Endothelial cell of umbilical vein (primary cell): ENCODE results near the gene PHF23.

Source experiments
- EZH2 ChIP-seq: IDR thresholded peaks from 2 replicates; pipeline ENCODE4 v1.6.1; 2012; ENCODE audit warnings: borderline replicate concordance, low read depth, mild to moderate bottlenecking, moderate library complexity, low read length, inconsistent platforms; ENCODE audit not compliant: severe bottlenecking
- MYC ChIP-seq: IDR thresholded peaks from one replicate; pipeline ENCODE4 v1.6.1; 2011; ENCODE audit warnings: mild to moderate bottlenecking, low read depth, low read length
- POLR2A ChIP-seq: IDR thresholded peaks from 2 replicates; pipeline ENCODE4 v1.6.1; 2012; ENCODE audit warnings: low read depth, mild to moderate bottlenecking, control low read depth, low read length
- POLR2AphosphoS5 ChIP-seq: IDR thresholded peaks from 2 replicates; pipeline ENCODE4 v1.6.1; 2012; ENCODE audit warnings: low read depth, mild to moderate bottlenecking, control low read depth, low read length, moderate library complexity; ENCODE audit not compliant: insufficient read depth
- TF ChIP-seq, protein P1 (sequence below), 2 donors: IDR thresholded peaks; 1 replicate in 1 of 2; 2 replicates in 1 of 2; pipeline ENCODE4 v1.5.1; 2011; ENCODE audit warnings: low read length in 2 of 2, mild to moderate bottlenecking in 2 of 2, moderate library complexity in 2 of 2, control low read depth in 1 of 2, inconsistent platforms in 1 of 2, low read depth in 1 of 2; ENCODE audit not compliant: insufficient read depth in 1 of 2; ENCODE audit errors: extremely low read depth in 1 of 2
- TF ChIP-seq, protein P2 (sequence below): IDR thresholded peaks from 2 replicates; pipeline ENCODE4 v1.6.1; 2011; ENCODE audit not compliant: insufficient read depth, insufficient read length

DNA sequence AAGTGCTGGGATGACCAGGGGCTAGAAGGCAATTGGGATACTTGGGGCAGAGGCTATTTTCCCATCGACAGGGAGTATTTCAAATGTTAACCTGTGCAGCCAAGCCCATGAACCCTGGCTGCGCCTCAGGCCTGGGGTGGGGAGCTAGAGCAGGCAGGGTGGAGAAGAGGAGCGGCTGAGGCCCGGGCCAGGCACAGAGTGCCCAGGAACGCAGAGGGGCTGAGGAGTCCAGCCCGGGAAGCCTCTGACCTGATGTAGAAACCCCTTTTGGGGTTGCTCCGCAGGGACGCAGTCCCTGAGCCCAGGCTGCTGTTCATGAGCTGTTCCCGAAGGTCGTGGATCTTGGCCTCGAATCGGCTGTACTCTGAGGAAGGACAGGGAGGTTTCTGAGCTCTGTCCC lies 43.3 kb downstream of the PHF23 start:
- TF ChIP-seq, protein P1, sequence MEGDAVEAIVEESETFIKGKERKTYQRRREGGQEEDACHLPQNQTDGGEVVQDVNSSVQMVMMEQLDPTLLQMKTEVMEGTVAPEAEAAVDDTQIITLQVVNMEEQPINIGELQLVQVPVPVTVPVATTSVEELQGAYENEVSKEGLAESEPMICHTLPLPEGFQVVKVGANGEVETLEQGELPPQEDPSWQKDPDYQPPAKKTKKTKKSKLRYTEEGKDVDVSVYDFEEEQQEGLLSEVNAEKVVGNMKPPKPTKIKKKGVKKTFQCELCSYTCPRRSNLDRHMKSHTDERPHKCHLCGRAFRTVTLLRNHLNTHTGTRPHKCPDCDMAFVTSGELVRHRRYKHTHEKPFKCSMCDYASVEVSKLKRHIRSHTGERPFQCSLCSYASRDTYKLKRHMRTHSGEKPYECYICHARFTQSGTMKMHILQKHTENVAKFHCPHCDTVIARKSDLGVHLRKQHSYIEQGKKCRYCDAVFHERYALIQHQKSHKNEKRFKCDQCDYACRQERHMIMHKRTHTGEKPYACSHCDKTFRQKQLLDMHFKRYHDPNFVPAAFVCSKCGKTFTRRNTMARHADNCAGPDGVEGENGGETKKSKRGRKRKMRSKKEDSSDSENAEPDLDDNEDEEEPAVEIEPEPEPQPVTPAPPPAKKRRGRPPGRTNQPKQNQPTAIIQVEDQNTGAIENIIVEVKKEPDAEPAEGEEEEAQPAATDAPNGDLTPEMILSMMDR (IDR thresholded peaks at IDR 0.05; ENCODE audit: extremely low read depth in 1 of 2, insufficient read depth in 1 of 2, low read depth in 1 of 2, low read length in 2 of 2) = no peak
- TF ChIP-seq POLR2AphosphoS5 (no peak), EZH2 (no peak), MYC (no peak), POLR2A (no peak)
- TF ChIP-seq, protein P2, sequence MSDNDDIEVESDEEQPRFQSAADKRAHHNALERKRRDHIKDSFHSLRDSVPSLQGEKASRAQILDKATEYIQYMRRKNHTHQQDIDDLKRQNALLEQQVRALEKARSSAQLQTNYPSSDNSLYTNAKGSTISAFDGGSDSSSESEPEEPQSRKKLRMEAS = no peak
